ENCODE measurements around the gene KIRREL2.

KIRREL2 gene

DNA sequence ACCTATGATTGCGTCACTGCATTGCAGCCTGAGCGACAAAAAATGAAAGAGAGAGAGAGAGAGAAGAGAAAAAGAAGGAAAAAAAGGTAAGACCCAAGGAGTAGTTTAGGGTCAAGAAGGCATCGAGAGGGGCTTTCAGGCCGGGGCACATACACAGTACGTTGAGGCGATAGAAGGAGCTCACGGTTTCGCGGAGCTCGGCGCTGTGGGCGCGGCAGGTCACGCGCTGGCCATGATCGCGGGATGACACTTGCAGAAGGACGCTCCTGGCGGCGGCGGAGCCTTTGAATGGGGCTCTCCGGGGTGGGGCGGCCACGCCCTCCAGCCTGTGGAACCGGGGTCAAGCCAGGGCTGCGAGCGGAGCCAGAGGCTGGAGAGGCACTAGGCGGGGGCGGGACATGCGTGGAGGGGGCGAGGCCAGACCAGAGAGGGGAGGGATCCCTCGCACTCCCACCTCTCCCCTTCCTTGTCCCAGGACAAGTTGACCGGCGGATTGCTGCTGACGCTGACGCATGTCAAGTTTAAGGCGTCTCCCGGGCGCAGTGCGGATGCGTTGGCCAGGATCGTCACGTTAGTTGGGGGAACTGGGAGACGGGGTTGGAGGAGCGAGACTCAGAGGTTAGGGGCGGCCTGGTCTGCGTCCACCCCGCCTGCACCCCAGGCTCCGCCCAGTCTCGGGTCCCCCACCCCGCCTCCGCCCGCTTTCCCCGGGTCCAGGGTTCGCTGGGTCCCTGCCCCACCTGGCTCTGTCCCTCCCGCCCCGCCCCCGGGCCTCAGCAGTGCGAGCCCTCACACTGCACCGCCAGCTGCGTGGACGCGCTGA is 11.3 kb upstream of the KIRREL2 start:
- DNase-seq: peak; percentile 66

DNA sequence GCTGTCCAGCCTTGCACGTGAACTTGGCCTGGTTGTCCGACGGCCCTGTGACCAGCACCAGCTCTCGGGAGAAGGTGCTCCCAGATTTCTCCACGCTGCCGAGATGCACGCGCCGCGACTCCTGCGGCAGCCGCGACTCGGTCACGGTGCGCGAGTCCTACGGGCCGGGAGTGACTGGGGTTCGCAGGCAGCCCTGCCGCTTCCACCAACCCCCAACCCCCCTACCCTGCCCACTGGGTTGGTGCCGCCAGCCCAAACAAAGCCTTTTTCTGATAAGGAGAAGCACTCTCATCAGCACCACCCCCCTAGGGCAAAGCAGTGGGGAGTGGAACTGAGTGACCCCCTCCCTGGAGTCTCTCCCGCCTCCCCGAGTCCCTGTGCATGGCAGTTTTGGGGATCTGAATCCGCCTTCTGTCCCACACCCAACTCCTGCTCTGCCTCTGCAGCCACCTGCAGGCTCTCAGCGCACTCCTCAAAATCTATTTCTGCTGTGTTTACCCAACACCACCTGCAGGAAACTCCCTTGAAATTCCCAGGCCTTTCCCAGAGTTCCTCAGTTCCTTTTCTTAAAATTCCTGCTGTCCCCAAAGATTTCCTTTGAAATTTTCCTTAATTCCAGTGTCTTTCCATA is 10.6 kb upstream of the KIRREL2 start:
- DNase-seq: peak; percentile 63

DNA sequence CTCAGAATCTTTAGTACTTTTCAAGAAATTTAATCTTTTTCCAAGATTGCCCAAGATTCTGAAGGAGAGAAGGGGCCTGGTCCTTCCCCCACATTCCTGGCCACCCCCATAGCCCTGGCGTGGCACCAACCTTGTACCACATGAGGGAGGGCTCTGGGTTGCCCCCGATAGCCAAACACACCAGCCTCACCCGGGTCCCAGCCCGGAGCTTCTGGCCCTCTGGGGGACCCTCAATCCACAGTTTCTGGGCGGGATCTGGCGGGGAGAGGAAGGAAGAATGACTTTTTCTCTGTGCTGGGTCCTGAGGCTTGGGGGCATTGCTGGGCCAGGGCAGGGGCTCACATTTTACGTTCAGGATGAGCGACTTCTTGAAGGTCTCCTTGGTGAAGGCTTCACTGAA is 8.8 kb upstream of the KIRREL2 start:
- DNase-seq: no peak

DNA sequence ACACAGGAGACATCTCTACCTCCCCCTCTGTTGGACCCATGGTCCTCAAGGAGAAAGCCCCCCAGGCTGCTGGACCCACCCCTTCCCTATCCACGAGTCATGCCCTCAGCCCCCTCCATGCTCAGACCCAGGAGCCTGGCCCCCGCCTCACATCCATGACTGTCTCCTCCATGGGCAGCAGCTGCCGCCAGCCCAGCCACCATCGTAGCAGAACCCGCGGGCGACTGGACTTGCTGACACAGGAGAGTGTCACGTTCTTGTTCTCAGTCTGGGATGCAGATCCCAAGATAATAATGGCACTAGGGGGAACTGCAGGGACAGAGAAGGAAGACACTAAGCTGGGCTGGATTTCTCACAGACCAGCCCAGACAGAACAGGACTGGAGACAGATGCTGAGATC is 8.2 kb upstream of the KIRREL2 start:
- DNase-seq: no peak

DNA sequence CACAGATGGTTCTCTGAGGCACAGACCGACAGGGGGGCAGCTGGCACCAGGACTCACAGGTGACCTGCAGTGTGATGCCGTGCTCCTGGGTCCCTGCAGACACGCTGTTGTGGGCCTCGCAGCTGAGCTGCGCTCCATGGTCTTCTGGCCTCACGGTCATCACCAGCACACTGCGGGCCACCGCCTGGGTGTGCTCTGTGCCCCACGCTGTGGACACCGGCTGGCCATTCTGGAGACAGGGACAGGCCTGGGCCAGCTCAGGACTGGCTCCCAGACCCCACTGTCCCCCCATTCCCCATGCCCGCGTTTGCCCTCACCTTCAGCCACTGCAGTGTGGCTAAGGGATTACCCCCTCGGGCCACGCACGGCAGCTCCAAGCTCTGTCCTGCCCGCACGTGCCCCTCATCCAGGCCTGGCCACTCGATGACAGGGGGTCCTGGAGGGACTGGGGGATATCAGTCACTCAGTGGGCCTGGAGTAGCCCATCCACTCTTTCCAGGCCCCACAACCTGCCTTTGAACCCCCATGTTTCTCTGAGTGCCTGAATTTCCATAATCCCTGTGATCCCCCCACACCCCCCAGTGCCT is 7.7 kb upstream of the KIRREL2 start:
- DNase-seq: no peak

DNA sequence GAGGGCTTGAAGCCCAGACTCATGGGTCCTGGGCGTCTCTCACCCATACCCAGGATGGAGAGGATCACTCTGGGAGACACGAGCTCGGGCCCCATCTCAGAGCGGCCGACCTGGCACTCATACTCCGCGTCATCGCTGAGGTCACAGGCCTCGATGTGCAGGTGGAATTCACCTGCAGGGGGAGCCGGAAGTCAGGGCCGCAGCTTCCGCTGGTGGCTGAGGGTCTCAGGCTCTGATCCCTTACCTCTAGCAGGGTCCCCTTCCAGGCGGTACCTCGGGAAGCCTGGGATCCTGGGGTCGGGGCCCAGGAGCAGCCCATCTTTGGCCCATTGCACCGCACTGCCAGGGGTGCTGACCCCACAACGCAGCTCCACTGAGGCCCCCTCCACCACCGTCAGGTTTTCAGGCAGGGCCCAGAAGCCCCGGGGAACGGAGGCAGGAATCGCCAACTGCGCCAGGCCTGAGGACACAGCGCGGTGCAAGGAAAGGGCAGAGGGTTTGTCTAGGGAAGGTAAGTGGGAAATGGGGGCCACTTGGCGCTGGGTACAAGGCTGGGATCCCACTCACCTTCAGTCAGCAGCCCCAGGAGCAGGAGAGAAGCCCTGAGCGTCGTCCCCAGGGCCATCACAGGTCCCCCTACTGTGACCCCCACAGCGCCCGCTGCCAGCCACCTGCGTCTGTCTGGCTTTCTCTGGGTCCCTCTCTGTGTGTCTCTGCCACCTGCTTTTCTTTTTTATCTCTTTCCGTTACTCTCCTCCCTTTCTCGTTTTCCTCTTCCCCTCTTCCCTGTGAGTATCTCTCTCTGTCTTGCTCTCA is 5.3 kb upstream of the KIRREL2 start:
- DNase-seq: peak; percentile 52

DNA sequence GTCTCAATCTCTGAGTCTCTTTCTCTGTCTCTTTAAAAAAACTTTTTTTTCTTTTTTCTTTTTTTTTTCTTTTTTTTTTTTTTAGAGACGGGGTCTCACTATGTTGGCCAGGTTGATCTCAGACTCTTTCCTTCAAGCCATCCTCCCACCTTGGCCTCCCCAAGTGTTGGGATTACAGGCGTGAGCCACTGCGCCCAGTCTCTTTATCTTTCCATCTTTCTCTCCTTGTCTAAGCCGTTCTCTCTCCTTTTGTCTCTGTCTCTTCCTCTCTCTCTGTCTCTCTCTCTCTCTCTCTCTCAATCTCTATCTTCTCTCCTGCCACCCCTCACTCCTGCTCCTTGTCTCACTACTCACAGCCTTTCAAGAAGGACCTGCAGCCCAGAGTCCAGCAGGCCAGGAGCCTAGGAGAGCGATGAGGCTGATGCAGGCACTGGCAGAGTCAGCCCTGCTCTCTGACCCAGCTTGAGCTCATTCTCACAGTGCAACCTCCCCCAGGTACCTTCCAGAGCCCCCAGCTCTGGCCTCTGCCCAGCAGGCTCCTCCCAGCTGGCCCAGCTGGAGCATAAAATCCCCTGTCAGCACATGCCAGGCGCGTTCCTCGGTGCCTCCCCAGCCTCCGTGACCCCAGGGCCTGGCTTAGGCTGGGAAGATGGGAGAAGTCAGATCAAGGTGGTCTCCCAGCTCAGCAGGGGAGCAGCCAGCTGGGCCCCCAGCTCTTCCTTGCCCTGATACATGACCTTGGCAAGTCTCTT is 4.5 kb upstream of the KIRREL2 start, which contains the start of gene NPHS1:
TSS of gene NPHS1 (minus strand) at position 476 of the 752 bp plus-strand sequence. CDS start 667 bp downstream, outside the sequence.
- DNase-seq: no peak

DNA sequence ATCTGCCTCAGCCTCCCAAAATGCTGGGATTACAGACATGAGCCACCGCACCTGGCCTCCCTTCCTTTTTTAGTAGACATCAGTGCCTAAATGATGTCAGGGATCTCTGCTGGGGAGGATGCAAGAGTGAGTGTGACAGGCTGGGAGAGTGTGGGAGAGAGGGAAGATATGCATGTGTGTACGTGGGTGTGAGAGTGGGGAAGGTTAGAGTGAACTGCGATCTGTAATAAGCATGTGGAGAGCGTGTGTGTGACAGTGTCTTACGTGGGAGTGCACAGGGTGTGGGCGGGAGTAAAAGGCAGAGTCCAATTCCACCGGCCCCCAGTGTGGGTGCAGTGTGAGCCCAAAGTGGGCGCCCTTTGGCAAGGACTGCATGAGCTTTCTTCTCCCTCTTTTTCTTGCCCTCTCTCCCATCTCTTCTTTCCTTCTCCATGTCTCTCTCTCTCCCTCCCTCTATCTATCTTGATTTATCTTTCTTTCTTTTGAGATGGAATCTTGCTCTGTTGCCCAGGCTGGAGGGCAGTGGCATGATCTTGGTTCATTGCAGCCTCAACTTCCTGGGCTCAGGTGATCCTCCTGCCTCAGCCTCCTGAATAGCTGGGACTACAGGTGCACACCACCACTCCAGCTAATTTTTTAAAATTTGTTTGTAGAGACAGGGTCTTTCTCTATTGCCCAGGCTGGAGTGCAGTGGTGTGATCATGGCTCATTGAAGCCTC is 3.5 kb upstream of the KIRREL2 start:
- DNase-seq: no peak

DNA sequence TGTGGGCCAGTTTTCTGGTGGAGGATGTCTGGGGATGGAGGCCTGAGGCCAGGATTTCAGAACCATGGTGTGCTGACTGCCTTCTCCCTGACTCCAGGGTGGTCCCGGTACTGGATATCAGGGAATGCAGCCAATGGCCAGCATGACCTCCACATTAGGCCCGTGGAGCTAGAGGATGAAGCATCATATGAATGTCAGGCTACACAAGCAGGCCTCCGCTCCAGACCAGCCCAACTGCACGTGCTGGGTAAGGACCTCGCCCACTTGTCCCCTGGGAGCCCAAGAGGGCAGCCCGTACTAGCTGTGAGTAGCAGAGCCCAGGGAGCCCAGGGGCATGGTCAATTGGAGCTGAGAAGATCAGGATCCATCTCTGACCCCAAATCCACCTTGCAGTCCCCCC is 1.6 kb downstream of the KIRREL2 start:
- no peak for DNase-seq

DNA sequence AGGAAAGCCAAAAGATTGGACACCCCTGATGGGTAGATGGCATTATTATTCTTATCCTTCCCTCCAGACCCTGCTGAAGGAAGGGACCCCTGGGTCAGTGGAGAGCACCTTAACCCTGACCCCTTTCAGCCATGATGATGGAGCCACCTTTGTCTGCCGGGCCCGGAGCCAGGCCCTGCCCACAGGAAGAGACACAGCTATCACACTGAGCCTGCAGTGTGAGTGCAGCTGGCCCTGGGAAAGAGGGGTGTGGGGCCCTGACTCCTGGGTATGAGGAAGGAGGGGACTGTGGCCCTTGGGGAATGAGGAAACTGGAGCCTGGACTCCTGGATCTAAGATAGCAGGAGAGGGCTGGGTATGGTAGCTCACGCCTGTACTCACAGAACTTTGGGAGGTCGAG is 2.7 kb downstream of the KIRREL2 start:
- peak; percentile 15 for DNase-seq

DNA sequence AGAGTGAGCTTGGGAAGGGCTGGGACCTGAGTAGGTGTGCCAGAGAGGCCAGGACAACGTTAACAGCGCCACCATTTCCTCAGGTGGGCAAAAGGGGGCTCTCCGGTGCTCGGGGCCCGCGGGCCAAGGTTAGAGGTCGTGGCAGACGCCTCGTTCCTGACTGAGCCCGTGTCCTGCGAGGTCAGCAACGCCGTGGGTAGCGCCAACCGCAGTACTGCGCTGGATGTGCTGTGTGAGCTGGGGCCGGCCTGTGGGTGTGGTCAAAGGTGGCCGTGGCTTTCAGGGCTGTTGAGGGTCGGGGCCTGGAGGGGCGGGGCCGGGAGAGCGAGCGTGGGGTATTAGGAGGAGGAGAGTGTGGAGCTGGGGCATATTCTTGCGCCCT is 3.7 kb downstream of the KIRREL2 start:
- no peak for DNase-seq

DNA sequence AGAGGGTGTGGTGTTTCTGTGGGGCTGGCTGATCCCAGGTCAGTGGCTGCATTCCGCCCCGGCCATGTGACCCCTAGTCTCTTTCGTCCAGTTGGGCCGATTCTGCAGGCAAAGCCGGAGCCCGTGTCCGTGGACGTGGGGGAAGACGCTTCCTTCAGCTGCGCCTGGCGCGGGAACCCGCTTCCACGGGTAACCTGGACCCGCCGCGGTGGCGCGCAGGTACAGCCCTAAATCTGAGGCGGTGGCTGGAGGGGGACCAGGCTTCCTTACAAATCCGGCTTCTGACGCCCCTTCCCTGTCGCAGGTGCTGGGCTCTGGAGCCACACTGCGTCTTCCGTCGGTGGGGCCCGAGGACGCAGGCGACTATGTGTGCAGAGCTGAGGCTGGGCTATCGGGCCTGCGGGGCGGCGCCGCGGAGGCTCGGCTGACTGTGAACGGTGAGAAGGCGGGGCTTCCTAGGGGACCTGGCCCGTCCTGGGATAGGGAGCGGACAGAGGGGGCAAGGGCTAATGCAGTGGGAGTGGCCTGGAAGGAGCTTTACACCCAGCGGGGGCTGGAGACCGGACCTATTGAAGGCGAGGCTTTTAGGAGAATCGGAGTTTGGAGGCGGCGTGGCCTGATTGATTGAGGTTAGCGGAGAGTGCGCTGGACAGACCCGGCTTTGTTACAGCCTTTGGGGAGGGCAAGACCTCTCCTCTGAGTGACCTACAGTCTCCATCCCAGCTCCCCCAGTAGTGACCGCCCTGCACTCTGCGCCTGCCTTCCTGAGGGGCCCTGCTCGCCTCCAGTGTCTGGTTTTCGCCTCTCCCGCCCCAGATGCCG is 4.3 kb downstream of the KIRREL2 start:
- no peak for DNase-seq

DNA sequence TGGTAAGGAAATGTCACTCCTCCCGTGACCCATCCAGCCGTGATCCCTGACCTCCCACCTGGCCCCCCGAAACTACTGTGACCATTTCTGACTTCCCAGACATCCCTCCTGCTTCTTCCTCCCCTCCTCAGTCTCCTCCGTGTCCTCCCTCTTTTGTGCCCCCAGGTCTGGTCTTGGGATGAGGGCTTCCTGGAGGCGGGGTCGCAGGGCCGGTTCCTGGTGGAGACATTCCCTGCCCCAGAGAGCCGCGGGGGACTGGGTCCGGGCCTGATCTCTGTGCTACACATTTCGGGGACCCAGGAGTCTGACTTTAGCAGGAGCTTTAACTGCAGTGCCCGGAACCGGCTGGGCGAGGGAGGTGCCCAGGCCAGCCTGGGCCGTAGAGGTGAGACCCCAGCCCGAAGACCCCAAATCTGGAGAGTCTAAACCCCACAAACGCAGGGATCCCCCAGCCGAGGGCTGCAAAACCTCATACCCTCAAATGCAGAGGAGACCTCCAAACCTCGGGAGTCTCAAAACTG is 5.0 kb downstream of the KIRREL2 start:
- DNase-seq: no peak

DNA sequence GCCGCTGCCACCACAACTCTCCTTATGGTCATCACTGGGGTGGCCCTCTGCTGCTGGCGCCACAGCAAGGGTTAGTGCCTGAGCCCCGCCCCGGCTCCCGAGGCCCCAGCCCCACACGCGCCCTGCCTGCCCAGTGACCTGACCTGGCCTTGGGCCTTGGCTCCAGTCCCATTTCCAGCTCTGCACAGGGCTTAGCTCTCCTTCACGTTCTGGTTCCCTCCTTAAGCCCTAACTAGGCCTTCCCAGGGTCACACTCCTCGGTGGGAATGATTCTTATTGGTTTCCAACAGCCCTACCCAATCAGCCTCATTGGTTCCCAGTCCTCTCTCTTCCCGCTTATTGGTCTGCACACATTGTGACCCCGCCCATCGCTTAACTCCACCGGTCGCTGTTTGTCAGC is 5.8 kb downstream of the KIRREL2 start:
- DNase-seq: no peak

DNA sequence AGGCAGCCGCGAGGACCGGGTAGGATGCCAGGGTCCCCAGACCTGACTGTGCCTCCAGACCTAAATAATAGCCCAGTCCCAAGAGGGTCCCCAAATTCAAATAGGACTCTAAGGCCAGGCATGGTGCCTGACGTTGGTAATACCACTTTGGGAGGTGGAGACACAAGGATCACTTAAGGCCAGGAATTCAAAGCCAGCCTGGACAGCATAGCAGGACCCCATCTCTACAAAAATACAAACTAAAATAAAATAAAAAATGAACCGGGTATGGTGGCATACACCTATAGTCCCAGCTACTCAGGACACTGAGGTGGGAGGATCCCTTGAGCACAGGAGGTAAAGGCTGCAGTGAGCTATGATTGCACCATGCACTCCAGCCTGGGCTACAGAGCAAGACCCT is 6.3 kb downstream of the KIRREL2 start:
- no peak for DNase-seq

DNA sequence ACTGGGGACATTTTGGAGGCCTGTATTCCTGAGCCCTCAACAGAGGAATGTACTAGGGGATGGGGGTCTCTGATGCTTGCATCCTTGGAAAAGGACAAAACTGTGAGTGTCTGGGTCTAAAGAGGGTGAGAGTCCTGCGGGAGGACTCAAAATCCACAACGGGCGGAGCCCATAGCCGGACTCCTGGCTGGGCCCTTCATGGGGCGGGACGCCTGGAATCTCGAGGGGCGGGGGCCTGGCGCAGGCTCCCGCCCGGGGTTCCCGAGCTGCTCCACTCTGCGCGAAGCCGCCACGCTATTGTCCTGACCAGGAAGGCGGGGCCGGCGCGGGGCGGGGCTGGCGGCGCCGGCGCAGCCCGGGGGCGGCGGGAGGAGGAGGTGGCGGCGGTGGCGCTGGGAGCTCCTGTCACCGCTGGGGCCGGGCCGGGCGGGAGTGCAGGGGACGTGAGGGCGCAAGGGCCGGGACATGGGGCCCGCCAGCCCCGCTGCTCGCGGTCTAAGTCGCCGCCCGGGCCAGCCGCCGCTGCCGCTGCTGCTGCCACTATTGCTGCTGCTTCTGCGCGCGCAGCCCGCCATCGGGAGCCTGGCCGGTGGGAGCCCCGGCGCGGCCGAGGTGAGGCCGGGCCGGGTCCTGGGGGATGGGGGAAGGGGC is 11.6 kb downstream of the KIRREL2 start, which contains the start of gene APLP1:
TSS of gene APLP1 (plus strand) at position 403 of the 651 bp plus-strand sequence. CDS start at position 466, 63 bp downstream.
- DNase-seq: peak; percentile 88

DNA sequence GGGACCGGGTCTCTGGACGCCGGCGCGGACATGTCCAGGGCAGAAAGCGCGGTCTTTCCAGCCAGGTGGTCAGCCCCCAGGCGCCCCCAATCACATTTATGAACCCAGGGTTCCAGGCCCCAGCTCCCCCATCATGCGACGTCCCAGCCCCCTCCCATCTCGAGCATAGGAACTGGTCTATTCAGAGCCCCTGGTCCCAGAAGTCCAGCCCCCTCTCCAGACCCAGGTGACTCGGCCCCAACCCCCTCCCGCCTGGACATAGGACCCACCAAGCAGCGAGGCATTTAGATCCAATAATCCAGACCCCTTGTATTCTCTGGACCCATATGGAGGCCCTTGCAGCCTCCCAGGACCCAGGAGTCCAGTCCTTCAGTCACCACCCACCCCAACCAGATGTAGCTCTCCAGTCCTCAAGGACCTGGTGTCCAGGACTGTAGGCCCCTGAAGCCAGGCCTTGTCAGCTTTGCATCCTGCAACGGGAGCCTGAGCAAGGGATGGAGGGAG is 12.2 kb downstream of the KIRREL2 start:
- no peak for DNase-seq

DNA sequence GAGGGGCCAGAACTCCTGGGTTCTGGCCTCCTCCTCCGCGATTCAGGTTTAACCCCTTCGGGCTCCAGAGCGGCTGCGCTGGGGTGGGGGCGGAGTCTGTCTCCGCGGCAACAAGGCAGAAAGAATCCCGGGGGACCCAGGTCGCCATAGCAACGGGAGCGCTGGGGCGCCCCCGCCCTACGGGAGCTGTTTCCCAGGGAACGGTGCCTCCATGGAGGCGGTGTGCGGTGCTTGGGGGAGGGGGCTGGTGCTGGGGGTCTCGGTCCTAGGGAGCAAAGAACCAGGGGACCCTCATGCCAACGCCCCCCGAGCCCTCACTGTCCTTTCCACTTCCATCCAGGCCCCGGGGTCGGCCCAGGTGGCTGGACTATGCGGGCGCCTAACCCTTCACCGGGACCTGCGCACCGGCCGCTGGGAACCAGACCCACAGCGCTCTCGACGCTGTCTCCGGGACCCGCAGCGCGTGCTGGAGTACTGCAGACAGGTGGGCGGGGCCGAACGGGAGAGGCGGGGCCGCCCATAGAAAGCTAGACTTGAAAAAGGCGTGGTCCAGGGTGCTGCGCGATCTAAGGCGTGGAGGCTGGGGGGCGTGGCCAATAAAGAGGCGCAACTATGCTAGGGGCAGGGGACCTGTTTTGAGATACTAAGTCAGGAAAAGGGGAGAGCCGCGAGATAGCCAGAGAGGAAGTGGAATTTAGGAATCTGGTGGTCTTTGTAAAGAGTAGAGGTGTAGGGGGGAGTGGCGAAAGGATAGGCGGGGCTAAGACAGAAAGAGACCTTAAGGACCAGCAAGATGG is 12.8 kb downstream of the KIRREL2 start:
- peak; percentile 96 for DNase-seq

Data from NCI-H69 (cell line).